DMS153 (cell line): ENCODE measurements around the gene MRPL18.
"Not testable (repeated sequence)": the region's sequence is repeated elsewhere in the genome, so short reads cannot be mapped to it uniquely, and the experiment has no call there.

Experiments
- DNase-seq: peaks from one replicate; lab custom pipeline; 2025; lab: John Stamatoyannopoulos, UW

Gene MRPL18

GRCh38 chr6:159817951-159818739 is 27.9 kb downstream of the MRPL18 start:
- DNase-seq, result no peak

DNA sequence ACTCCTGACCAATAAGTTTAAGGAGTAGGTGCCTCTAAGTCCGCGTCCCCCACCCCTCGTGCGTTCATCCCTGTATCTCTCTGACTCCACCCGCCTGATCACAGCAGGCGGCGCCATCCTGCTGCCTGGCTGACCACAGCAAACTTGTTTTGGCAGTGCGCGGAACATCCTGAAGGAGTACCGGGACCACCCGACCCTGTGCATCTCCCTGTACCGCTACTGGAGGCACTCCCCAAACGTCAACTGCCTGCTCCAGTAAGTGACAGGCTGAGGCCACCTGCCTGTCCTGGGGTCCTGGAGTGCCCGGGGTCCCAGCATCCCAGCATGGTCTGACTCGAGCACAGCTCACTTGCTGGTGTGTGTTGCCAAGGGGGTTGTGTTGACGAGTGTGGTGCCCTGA is 28.8 kb downstream of the MRPL18 start:
- no peak for DNase-seq

DNA sequence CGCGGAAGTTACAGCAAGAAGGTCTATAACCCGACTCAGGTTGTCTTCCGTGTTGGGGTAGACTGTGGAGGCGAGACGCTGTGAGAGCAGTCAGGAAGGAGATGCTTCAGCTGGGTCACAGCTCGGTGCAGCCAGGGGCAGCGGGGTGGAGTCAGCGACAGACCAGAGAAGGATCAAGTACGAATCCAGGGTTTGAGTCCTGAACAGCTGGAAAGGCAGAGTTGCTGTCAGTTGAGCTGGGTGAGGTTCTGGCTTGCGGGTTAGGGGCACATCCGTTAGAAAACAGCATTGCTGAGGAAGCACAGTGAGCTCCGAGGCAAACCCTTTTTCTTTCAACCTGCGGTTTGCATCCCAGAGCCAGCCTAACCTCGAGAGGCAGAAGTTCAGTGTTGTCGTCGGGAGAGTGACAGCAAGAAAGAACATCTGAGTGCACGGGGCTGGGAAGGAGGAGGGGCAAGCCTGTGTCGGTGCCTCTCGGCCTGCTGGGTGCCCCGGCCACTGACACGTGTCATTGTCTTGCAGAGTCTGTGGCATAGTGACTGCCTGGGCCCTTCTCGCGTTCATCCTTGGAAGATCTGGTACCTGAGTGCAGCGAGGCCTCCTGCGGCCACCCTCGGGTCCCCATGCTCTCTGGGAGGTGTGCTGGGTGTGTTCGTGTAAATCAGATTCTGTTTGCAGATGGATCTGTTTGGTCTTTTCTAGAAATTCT is 29.8 kb downstream of the MRPL18 start:
- no peak for DNase-seq

- no peak for DNase-seq
Measured at GRCh38 chr6:159821122-159821521, 30.9 kb downstream of the MRPL18 start.

DNA sequence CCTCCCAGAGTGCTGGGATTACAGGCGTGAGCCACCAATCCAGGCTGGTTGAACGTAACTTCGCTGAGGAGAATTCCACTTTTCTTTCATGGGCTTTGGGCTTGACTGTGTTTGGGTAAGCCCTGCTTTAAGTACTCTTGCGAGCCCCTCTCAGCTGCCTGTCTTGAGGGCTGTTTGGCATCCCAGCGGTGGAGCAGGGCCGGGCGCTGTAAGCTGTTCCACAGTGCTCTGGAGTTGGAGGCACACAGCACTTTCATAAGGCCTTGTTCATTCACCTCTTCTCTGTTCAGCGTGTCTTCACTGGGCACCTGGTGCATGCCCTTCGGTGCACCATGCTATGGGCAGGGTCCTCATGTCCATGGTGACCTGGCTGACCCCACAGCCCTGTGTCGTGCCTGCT is 31.5 kb downstream of the MRPL18 start:
- no peak for DNase-seq

DNA sequence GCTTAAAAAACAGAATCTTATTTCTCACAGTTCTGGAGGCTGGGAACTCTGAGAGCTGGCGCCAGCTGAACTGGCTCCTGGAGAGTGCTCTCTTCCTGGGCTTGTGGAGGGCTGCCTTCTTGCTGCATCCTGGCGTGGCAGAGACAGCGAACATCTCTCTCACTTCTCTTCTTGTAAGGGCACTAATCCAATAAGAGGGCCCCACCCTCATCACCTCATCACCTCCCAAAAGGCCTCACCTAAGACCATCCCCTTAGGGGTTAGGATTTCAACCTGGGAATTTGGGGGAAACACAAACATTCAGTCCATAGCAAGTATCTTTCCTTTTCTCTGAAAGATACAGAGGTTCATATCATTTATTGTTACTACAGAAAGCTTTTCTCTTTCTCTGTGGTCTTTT is 33.7 kb downstream of the MRPL18 start:
- DNase-seq, result no peak

- not testable (repeated sequence) for DNase-seq
Measured at GRCh38 chr6:159824690-159825089, 34.4 kb downstream of the MRPL18 start.

GRCh38 chr6:159826004-159826403 is 35.7 kb downstream of the MRPL18 start:
- no peak for DNase-seq

DNA sequence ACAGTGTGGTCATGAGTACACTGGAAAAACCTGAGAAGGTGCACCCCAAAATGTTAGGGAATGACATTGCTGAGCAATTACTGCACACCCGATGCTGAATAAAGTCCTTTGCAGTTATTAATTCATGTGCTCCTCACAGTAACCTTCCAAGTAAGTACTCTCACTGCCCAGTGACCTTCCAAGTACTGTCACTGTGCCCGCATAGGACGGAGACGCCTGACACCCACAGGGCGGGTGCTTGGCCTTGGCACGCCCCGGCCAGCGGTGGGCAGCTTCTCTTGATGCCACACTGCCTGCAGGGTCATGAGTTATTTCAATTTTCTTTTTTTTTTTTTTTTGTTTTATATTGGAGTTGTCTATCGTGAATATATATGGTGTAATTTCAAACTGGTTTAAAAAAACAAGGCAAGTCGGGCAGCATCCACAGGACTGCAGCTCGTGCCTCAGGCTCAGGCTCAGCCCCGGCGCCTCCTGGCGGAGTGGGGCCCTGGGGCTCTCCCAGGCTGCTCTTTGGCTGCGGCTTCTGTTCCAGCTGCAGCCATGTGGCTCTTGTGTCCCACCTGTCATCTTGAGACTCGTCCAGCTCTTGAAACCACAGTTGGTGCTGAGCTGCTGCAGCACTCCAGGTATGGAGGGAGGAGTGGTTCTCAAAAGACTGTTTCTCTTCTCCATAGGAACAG is 36.8 kb downstream of the MRPL18 start:
- no peak for DNase-seq

DNA sequence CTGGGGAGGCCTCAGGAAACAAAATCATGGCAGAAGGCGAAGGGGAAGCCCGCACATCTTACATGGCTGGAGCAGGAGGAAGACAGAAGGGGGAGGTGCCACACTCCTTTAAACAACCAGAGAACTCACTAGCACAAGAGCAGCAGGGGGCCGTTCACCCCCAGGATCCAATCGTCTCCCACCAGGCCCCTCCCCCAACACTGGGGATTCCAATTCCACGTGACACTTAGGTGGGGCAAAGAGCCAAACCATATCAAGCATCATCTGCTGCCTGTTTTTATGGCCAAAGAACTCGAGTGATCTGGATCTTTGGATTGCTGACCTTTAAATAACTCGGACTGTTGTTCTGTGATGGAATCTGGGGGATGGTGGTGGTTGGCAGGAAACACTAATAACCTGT is 37.8 kb downstream of the MRPL18 start:
- no peak for DNase-seq

DNA sequence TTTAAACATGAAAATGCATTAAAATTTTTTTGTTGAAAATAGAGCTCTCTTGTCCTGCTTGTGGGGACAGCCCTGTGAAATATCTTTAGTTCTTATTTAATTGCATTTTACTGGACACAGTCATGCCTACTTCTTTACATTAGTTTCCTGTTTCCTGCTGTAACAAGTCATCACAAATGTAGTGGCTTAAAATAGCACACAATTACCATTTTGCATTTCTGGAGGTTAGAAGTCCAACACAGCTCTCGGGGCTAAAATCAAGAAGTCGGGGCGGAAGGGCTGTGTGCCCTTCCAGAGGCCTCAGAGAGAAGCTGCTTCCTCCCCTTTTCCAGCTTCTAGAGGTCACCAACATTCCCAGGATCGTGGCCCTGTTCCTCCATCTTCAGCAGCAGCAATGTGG is 39.3 kb downstream of the MRPL18 start:
- DNase-seq, result no peak

GRCh38 chr6:159830501-159831372 is 40.5 kb downstream of the MRPL18 start:
- no peak for DNase-seq

GRCh38 chr6:159831373-159831679 is 41.1 kb downstream of the MRPL18 start:
- no peak for DNase-seq

- no peak for DNase-seq
Measured at GRCh38 chr6:159832946-159833345, 42.7 kb downstream of the MRPL18 start.

DNA sequence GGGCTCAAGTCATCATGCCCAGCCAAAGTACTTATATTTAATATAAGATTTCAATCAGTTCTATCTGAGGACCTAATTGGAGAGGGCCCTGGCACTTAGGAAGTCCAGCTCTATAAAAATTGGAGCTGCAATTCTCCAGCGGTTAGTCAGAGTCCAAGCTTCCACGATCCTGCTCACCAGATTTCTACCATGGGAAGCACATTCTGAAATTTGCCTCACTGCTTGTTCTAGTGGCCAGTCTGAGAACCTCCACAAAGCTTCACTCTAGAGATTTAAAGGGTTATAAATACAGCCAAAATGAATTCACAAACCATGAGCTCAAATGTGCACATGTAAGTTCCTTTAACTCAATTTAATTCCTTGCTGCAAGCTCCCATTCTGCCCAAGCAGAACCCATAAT is 43.3 kb downstream of the MRPL18 start:
- DNase-seq, result no peak

DNA sequence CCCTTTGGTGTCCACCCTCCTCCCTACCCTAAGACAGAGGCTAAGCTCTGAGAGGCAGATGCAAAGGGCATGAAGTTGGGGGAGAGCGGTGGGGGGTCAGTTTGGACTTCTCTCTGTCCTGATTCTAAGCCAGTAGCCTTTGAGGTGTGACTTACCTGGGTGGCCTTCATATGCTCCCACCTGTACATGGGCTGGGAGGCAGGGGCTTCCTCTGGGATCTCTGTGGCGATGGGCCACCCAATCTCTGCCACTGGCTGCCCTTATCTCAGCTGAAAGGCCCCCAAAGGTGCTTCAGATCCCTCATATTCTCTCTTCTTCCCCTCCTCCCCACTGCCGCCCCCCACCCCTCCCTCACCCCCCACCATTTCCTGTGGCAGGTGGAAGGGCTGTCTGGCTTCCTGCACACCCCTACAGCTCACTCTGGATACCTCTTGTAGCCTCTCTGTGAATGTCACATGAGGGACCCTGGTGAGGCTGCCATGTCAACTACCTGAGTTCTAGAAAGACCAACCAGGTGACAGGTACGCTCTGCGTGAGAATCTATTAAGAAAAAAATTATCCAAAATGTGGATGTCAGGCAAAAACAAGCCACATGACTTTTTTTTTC is 43.8 kb downstream of the MRPL18 start:
- DNase-seq, result no peak

DNA sequence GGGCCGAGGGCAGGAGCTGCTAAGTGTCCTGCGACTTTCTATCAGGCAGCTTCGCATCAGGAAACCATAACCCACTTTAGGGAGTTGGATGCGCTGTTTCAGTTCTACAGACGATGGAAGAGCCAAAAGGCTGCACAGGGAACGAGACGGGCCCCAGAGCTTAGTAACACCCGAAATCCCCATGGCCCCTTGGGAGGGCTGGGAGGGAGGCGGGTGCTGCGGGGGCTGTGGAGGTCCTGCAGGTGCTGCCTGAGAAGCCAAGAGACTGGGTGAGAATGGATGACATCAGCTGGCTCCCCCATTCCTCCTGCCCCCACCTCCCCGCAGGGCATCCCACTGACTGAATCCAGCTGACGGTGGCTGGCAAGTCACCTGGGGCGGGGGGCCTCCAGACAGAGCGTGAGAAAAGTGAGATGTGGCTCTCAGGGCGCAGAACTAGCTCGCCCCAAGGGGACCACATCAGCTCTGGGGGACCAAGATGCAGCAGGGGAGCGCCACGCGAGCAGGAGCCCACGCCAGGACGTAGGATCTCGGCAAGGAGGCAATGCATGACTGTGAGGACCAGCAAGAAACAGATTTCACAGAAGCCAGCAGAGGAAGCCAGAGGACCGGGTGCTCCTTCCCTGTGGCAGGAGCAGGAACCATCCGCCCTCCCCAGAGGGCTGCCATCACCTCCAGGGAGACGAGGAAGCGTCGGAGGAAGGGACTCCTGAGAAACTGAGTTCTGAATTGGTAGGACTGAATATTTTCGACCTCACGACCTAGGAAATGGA is 46.6 kb downstream of the MRPL18 start:
- DNase-seq, result no peak

- no peak for DNase-seq
Measured at GRCh38 chr6:159837511-159837910, 47.2 kb downstream of the MRPL18 start.

DNA sequence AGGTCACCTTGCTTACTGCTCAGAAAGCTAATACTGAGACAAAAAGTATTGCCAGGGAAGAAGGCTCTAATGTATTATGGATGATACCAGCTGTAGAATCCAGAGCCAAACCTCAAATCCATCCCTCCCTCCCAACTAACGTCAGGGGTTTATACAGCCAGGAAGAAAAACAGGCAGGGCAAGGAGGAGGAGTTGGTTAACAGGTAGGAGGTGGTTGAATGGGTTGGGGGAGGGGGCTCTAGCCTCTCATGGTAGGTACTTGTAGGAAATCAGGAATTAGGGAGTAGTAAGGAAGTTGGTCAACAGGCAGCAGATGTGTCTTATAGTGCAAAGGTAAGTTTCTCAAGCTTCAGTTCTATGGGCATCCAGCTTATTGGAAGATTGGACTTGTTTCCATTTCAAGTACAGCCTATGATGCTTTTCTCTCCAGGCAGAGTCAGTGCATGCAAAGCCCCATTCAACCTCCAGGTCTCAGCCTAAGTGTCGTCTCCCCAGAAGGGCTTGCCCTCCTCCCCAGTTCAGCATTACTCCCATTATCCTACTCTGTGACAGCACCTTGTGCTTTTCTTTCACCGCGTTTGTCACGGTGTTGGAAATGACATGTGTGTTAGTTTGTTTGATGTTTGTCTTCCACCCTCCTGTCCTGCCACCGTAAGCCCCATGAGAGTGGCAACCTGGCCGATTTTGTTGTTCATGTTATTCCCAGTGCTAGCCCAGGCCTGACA is 47.9 kb downstream of the MRPL18 start:
- no peak for DNase-seq

DNA sequence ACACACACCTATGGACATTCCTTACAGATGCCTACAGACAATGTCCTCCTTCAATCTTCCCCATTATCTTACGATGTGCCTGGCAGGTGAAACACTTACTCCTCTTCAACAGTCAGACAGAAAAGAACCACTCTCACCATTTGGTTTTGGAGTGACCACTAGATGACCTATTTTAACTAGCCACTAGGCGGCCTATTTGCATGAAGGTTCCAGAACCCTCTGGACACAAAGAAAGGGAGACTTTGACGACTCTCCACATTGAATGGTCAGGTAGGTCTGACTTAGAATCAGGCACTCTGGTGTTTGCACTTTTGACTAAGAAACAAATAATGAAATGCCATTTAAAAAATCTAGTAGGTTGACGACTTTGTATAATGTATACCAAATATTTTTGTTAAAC is 51.8 kb downstream of the MRPL18 start:
- no peak for DNase-seq
